SK-N-SH (cell line): Measurements from ENCODE around the gene CBR1. TPM values are rescaled to one million over a fixed set of nuclear protein-coding genes. Genes with fewer than 3 reads are reported as not detected.

Source experiments
- CTCF ChIA-PET: fragments of 300-600, 350-600 bp; formaldehyde crosslinking; extraction: SDS; loops from one replicate; lab custom pipeline; 2021; lab: Yijun Ruan, JAX
- POLR2A ChIA-PET: fragments of 350-600 bp; sonication (Branson Sonifier 250); formaldehyde crosslinking; extraction: SDS; loops from one replicate; lab custom pipeline; 2020; ENCODE audit warnings: antibody characterized with exemption, inconsistent platforms; lab: Yijun Ruan, JAX
- DNase-seq: peaks from one replicate; pipeline ENCODE4 v3.0.0; 2012
- H2AFZ ChIP-seq: fragments of 200-600 bp; sonication (generic); 2 replicates; pipeline ENCODE4 v1.8.1; 2016; ENCODE audit warnings: antibody characterized with exemption, mild to moderate bottlenecking, low read depth
- H3F3A ChIP-seq: fragments of 200-600 bp; sonication (generic); replicated peaks from 2 replicates; pipeline ENCODE3; 2016; ENCODE audit warnings: antibody characterized with exemption, mild to moderate bottlenecking; ENCODE audit not compliant: insufficient read depth
- H3K27ac ChIP-seq, 2 experiments: fragments of 200-500 bp in 1 of 2; fragments of 200-600 bp in 1 of 2; sonication (Bioruptor generic) in 1 of 2; sonication (generic), shearing (Covaris generic) in 1 of 2; 2 replicates each; pipeline versions ENCODE4 v1.5.1 to v1.6.1; 2014 to 2016; ENCODE audit warnings: low read depth in 2 of 2, inconsistent platforms in 1 of 2, low read length in 1 of 2, mild to moderate bottlenecking in 1 of 2, mixed read lengths in 1 of 2
- H3K27me3 ChIP-seq: fragments of 200-600 bp; sonication (generic), shearing (Covaris generic); 2 replicates; pipeline ENCODE4 v1.6.1; 2016; ENCODE audit warnings: mixed run types; ENCODE audit not compliant: insufficient read depth
- H3K36me3 ChIP-seq, 2 experiments: fragments of 200-500 bp in 1 of 2; fragments of 200-600 bp in 1 of 2; sonication (Bioruptor generic) in 1 of 2; sonication (generic) in 1 of 2; replicated peaks in 1 of 2; 2 replicates each; pipeline versions ENCODE3 to v1.5.1; 2014 to 2016; ENCODE audit warnings: low read length in 1 of 2, mild to moderate bottlenecking in 1 of 2; ENCODE audit not compliant: insufficient read depth in 2 of 2, control insufficient read depth in 1 of 2
- H3K4me1 ChIP-seq, 2 experiments: fragments of 200-500 bp in 1 of 2; fragments of 200-600 bp in 1 of 2; sonication (Bioruptor generic) in 1 of 2; sonication (generic), shearing (Covaris generic) in 1 of 2; 2 replicates each; pipeline versions ENCODE4 v1.5.1 to v1.6.1; 2014 to 2016; ENCODE audit warnings: low read depth in 1 of 2, low read length in 1 of 2, mixed run types in 1 of 2; ENCODE audit not compliant: insufficient read depth in 2 of 2, control insufficient read depth in 1 of 2
- H3K4me2 ChIP-seq: fragments of 200-600 bp; sonication (generic), shearing (Covaris generic); 2 replicates; pipeline ENCODE4 v1.6.1; 2017; ENCODE audit warnings: mixed run types
- H3K4me3 ChIP-seq, 2 experiments: fragments of 200-500 bp in 1 of 2; fragments of 200-600 bp in 1 of 2; sonication (Bioruptor generic) in 1 of 2; sonication (generic), shearing (Covaris generic) in 1 of 2; 2 replicates each; pipeline versions ENCODE4 v1.5.1 to v1.8.1; 2014 to 2016; ENCODE audit warnings: low read depth in 2 of 2, inconsistent platforms in 1 of 2, low read length in 1 of 2, mild to moderate bottlenecking in 1 of 2, mixed read lengths in 1 of 2, moderate library complexity in 1 of 2
- H3K79me2 ChIP-seq: fragments of 200-600 bp; sonication (generic); 2 replicates; pipeline ENCODE4 v1.8.1; 2017; ENCODE audit warnings: mild to moderate bottlenecking; ENCODE audit not compliant: insufficient read depth
- H3K9ac ChIP-seq: fragments of 200-600 bp; sonication (generic); 2 replicates; pipeline ENCODE4 v1.6.1; 2017; ENCODE audit warnings: mixed run types
- H3K9me2 ChIP-seq: fragments of 200-600 bp; sonication (generic); 2 replicates; pipeline ENCODE4 v1.6.1; 2017; ENCODE audit warnings: mixed run types
- H3K9me3 ChIP-seq: fragments of 200-600 bp; sonication (generic); 2 replicates; pipeline ENCODE4 v1.6.1; 2017; ENCODE audit warnings: mixed run types, mild to moderate bottlenecking, moderate library complexity
- H4K20me1 ChIP-seq: fragments of 200-600 bp; sonication (generic); 2 replicates; pipeline ENCODE4 v1.6.1; 2017; ENCODE audit warnings: mild to moderate bottlenecking, mixed run types; ENCODE audit not compliant: insufficient read depth
- EZH2phosphoT487 ChIP-seq: fragments of 200-600 bp; sonication (generic); IDR thresholded peaks from 2 replicates; pipeline ENCODE4 v1.6.1; 2017; ENCODE audit warnings: low read depth, mixed run types, mild to moderate bottlenecking, antibody characterized with exemption, moderate library complexity, borderline replicate concordance
- FOXJ3 ChIP-seq: sonication (generic); formaldehyde crosslinking; IDR thresholded peaks from 2 replicates; pipeline ENCODE4 v1.5.1; 2020; ENCODE audit warnings: mild to moderate bottlenecking, missing genetic modification reagents
- GATA2 ChIP-seq: sonication (generic); formaldehyde crosslinking; IDR thresholded peaks from 2 replicates; pipeline ENCODE4 v1.5.0; 2020; ENCODE audit warnings: mild to moderate bottlenecking, missing genetic modification reagents
- JUND ChIP-seq: IDR thresholded peaks from 2 replicates; pipeline ENCODE4 v1.4.0; 2012
- MXI1 ChIP-seq: IDR thresholded peaks from 2 replicates; pipeline ENCODE4 v1.6.1; 2012; ENCODE audit warnings: mild to moderate bottlenecking, low read depth, low read length, improper control_type of control experiment
- NFIC ChIP-seq: IDR thresholded peaks from 2 replicates; pipeline ENCODE4 v1.4.0; 2012; ENCODE audit warnings: borderline replicate concordance
- RAD21 ChIP-seq: IDR thresholded peaks from 2 replicates; pipeline ENCODE4 v1.6.1; 2012; ENCODE audit warnings: mild to moderate bottlenecking, low read length
- RXRA ChIP-seq: IDR thresholded peaks from 2 replicates; pipeline ENCODE4 v1.4.0; 2012; ENCODE audit warnings: low read depth, mild to moderate bottlenecking, borderline replicate concordance
- SMC3 ChIP-seq: IDR thresholded peaks from 2 replicates; pipeline ENCODE4 v1.6.1; 2012; ENCODE audit warnings: low read depth, low read length, improper control_type of control experiment
- TCF12 ChIP-seq: IDR thresholded peaks from 2 replicates; pipeline ENCODE4 v1.4.0; 2012
- WGBS: methylation state at CpG from one replicate; pipeline ENCODE4 v1.1.6; 2017; ENCODE audit warnings: low lambda C conversion rate; 5-methylcytosine and 5-hydroxymethylcytosine counted together
- polyA plus RNA-seq, 3 experiments: library from polyadenylated mRNA; depleted of rRNA; stranded (reverse); fragments of >200 nt; gene quantifications; 2 replicates each; pipeline ENCODE4 v1.2.3, GENCODE V29; 2012
- TF ChIP-seq, protein P1 (sequence below): IDR thresholded peaks from 2 replicates; pipeline ENCODE4 v1.4.0; 2012; ENCODE audit warnings: low read depth, borderline replicate concordance
- TF ChIP-seq, protein P2 (sequence below): IDR thresholded peaks from 2 replicates; pipeline ENCODE4 v1.4.0; 2012; ENCODE audit warnings: low read depth
- TF ChIP-seq, protein P3 (sequence below): fragments of 200-600 bp; sonication (generic); IDR thresholded peaks from 2 replicates; pipeline ENCODE4 v1.6.1; 2017; ENCODE audit warnings: antibody characterized with exemption, mild to moderate bottlenecking, moderate library complexity

The CBR1 gene
- polyA plus RNA-seq, 1 of the 3 experiments (the other 2 are of a cell fraction), result 136 TPM

DNA sequence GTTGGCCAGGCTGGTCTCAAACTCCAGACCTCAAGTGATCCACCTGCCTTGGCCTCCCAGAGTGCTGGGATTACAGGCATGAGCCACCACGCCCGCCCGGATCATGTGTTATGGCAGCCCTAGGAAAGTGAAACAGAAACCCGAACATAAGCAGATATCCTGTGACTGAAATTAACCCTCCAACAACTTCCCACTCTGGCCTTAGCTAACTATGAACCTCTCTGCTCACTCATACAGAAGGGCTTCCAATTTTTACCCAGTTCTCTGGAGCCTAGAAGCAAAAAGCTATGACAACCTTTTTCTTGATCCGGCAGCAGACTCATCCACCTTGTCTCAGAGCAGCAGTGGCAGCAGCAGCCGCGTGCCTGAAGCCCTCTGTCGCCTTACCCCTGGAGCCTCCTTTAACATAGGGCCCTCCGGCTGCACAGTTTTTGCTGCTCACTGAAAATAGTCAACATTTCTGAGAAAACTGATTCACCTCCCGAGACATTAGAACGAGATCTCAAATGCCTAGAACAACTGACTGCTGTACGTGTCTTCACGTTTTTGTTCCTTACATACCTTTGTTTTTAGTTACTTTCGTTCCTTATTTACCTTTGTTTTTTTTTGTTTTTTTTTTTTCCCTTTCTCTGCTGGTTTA, 9.3 kb downstream of the CBR1 start:
- no peak overlapping the region for H3K4me3 ChIP-seq

GRCh38 chr21:36079671-36080070, 9.8 kb downstream of the CBR1 start:
- H2AFZ ChIP-seq, result no peak overlapping the region
- TF ChIP-seq, protein P1, sequence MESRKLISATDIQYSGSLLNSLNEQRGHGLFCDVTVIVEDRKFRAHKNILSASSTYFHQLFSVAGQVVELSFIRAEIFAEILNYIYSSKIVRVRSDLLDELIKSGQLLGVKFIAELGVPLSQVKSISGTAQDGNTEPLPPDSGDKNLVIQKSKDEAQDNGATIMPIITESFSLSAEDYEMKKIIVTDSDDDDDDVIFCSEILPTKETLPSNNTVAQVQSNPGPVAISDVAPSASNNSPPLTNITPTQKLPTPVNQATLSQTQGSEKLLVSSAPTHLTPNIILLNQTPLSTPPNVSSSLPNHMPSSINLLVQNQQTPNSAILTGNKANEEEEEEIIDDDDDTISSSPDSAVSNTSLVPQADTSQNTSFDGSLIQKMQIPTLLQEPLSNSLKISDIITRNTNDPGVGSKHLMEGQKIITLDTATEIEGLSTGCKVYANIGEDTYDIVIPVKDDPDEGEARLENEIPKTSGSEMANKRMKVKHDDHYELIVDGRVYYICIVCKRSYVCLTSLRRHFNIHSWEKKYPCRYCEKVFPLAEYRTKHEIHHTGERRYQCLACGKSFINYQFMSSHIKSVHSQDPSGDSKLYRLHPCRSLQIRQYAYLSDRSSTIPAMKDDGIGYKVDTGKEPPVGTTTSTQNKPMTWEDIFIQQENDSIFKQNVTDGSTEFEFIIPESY, result no peak
- TF ChIP-seq NFIC, result no peak
- TF ChIP-seq MXI1, result no peak
- TF ChIP-seq, all 33 proteins: peak for 0

More for the DNA sequence above, 9.3 kb downstream of the CBR1 start:
- Histone ChIP-seq H3F3A (no peaks in the 10 kb centered on the region), H2AFZ (no peak overlapping the region), H3K27me3 (no peaks in the 10 kb centered on the region), H3K9me3 (no peaks in the 10 kb centered on the region), H3K9ac (no peak overlapping the region), H3K27ac (no peak overlapping the region), H3K79me2 (no peaks in the 10 kb centered on the region), H3K9me2 (no peaks in the 10 kb centered on the region), H4K20me1 (no peaks in the 10 kb centered on the region), H3K36me3 (no peaks in the 10 kb centered on the region), H3K4me1 (no peaks in the 10 kb centered on the region), H3K4me2 (no peak overlapping the region)
- ChIA-PET CTCF (interaction anchor here (0.5 to 1.3 kb wide), 2 partner anchors 26 to 283 kb away, joined by 3 to 5 read pairs; no protein-coding TSS in a partner anchor), POLR2A (no interaction called here)
- WGBS, result 91% methylated on average over 12 of the region's 14 CpGs
- TF ChIP-seq TCF12, result no peak
- TF ChIP-seq RAD21, result no peak
- TF ChIP-seq JUND, result no peak
- TF ChIP-seq, protein P2, sequence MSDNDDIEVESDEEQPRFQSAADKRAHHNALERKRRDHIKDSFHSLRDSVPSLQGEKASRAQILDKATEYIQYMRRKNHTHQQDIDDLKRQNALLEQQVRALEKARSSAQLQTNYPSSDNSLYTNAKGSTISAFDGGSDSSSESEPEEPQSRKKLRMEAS, result no peak
- TF ChIP-seq GATA2 (CRISPR knock-in tag), result no peak
- no peak for TF ChIP-seq FOXJ3
- TF ChIP-seq, protein P3, sequence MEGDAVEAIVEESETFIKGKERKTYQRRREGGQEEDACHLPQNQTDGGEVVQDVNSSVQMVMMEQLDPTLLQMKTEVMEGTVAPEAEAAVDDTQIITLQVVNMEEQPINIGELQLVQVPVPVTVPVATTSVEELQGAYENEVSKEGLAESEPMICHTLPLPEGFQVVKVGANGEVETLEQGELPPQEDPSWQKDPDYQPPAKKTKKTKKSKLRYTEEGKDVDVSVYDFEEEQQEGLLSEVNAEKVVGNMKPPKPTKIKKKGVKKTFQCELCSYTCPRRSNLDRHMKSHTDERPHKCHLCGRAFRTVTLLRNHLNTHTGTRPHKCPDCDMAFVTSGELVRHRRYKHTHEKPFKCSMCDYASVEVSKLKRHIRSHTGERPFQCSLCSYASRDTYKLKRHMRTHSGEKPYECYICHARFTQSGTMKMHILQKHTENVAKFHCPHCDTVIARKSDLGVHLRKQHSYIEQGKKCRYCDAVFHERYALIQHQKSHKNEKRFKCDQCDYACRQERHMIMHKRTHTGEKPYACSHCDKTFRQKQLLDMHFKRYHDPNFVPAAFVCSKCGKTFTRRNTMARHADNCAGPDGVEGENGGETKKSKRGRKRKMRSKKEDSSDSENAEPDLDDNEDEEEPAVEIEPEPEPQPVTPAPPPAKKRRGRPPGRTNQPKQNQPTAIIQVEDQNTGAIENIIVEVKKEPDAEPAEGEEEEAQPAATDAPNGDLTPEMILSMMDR, result no peak
- TF ChIP-seq SMC3, result no peak
- TF ChIP-seq MXI1, result no peak
- no peak for TF ChIP-seq EZH2phosphoT487
- TF ChIP-seq RXRA, result no peak
- no peak for DNase-seq

More at GRCh38 chr21:36079671-36080070, 9.8 kb downstream of the CBR1 start:
- CTCF ChIA-PET, result no interaction called here
- Histone ChIP-seq H3K79me2 (no peaks in the 10 kb centered on the region), H3F3A (no peaks in the 10 kb centered on the region), H3K27ac (no peak overlapping the region), H3K27me3 (no peaks in the 10 kb centered on the region), H3K9me3 (no peaks in the 10 kb centered on the region), H4K20me1 (no peaks in the 10 kb centered on the region), H3K4me3 (no peak overlapping the region), H3K4me2 (no peak overlapping the region), H3K9me2 (no peaks in the 10 kb centered on the region), H3K4me1 (no peaks in the 10 kb centered on the region), H3K9ac (no peak overlapping the region), H3K36me3 (no peaks in the 10 kb centered on the region)
- no peak for DNase-seq
- POLR2A ChIA-PET, result no interaction called here
- 83% methylated on average over 8 of the region's 8 CpGs for WGBS
